Kidney (tissue), 14 donors: ENCODE results near the gene PPP1R14C. TPM values are rescaled to one million over a fixed set of nuclear protein-coding genes. Genes with fewer than 3 reads are reported as not detected.
"Not testable (repeated sequence)": the region's sequence is repeated elsewhere in the genome, so short reads cannot be mapped to it uniquely, and the experiment has no call there.

Source experiments
- DNase-seq, 5 donors: peaks; one replicate each; pipeline ENCODE4 v3.0.0-alpha.2; 2013 to 2020
- FAIRE-seq: peaks from 2 replicates; lab custom pipeline; 2012; peaks lifted over from hg19 to GRCh38; lab: Jason Lieb, UNC
- H3K27ac ChIP-seq, 2 donors: one replicate each; pipeline ENCODE4 v1.7.0; 2013; ENCODE audit warnings: low read depth in 2 of 2, low read length in 2 of 2, inconsistent platforms in 1 of 2
- H3K27me3 ChIP-seq: one replicate; pipeline ENCODE4 v1.7.1; 2013; ENCODE audit warnings: low read length, inconsistent platforms; ENCODE audit not compliant: control insufficient read depth, insufficient read depth
- H3K36me3 ChIP-seq, 3 donors: one replicate each; pipeline versions ENCODE4 v1.7.0 to v1.7.1; 2013; ENCODE audit warnings: low read length in 3 of 3, control low read depth in 1 of 3, inconsistent platforms in 1 of 3; ENCODE audit not compliant: insufficient read depth in 3 of 3, control insufficient read depth in 2 of 3
- H3K4me1 ChIP-seq, 3 donors: one replicate each; pipeline versions ENCODE4 v1.7.0 to v1.7.1; 2013; ENCODE audit warnings: low read length in 3 of 3, inconsistent platforms in 1 of 3, low read depth in 1 of 3; ENCODE audit not compliant: control insufficient read depth in 2 of 3, insufficient read depth in 2 of 3
- H3K4me3 ChIP-seq, 3 donors: one replicate each; pipeline versions ENCODE4 v1.7.0 to v1.8.1; 2013; ENCODE audit warnings: low read length in 3 of 3, control low read depth in 1 of 3, inconsistent platforms in 1 of 3
- H3K9ac ChIP-seq, 3 donors: one replicate each; pipeline versions ENCODE4 v1.7.0 to v1.7.1; 2013; ENCODE audit warnings: low read length in 3 of 3, control low read depth in 1 of 3, inconsistent platforms in 1 of 3
- H3K9me3 ChIP-seq, 3 donors: one replicate each; pipeline versions ENCODE4 v1.7.0 to v1.7.1; 2013; ENCODE audit warnings: low read length in 3 of 3, control low read depth in 1 of 3, inconsistent platforms in 1 of 3; ENCODE audit not compliant: control insufficient read depth in 2 of 3, insufficient read depth in 1 of 3
- CTCF ChIP-seq: IDR thresholded peaks from 3 replicates; pipeline ENCODE4 v1.5.1; 2012; ENCODE audit warnings: mild to moderate bottlenecking, moderate library complexity, borderline replicate concordance; ENCODE audit not compliant: insufficient read depth; ENCODE audit errors: extremely low read depth
- intact Hi-C: fragments of 100-400 bp; cut with DNase I; formaldehyde crosslinking; loops from one replicate; pipeline ENCODE4 v1.11.1; 2022
- polyA plus RNA-seq: library from polyadenylated mRNA; stranded (reverse); fragments of 350-450 nt; fragmentation: Illumina TruSeq; extraction: RNeasy Lipid Tissue Mini Kit (QIAGEN cat#74804); gene quantifications from one replicate; pipeline ENCODE4 v1.2.3, GENCODE V29; 2014; ENCODE audit warnings: low read depth, low replicate concordance; ENCODE audit not compliant: insufficient read depth
- total RNA-seq: library from RNA; stranded (reverse); fragmentation: NEBNext Ultra II Directional; extraction: Animal tissue kit (Norgen Biotek cat#: 25700); gene quantifications from one replicate; pipeline ENCODE4 v1.2.1, GENCODE V29; 2021
- donor health status: control.
- donor health status: control.
- donor health status: control.
- donor health status: control.
- donor health status: control.
- donor health status: DM: yes; HTN: yes; CAD: no.
- donor health status: Normal renal cell carcinoma (clear cell type).

The PPP1R14C gene
- total and polyA plus RNA-seq, 2 donors from 2014 or later = 6.5 to 15.8 TPM

- no peak overlapping the region for H3K9ac ChIP-seq
- no peak overlapping the region for H3K4me3 ChIP-seq
- H3K36me3 ChIP-seq = no peaks in the 10 kb centered on the region
- no peak overlapping the region for H3K27ac ChIP-seq
- no peaks in the 10 kb centered on the region for H3K27me3 ChIP-seq
- peaks cover 0 to 8% (median 5%) of the 10 kb centered on the region in 3 donors for H3K4me1 ChIP-seq
- intact Hi-C loops = no loop called here
- TF ChIP-seq CTCF = no peak
- DNase-seq = no peak
- FAIRE-seq = no peak
- no peaks in the 10 kb centered on the region for H3K9me3 ChIP-seq
Observed at GRCh38 chr6:150238846-150239407, 96.1 kb downstream of the PPP1R14C start.

GRCh38 chr6:150241756-150242155 lies 98.9 kb downstream of the PPP1R14C start:
- H3K27ac ChIP-seq, DNase-seq, FAIRE-seq, H3K4me1 ChIP-seq, H3K9ac ChIP-seq, H3K9me3 ChIP-seq, intact Hi-C loops, H3K36me3 ChIP-seq, H3K4me3 ChIP-seq, H3K27me3 ChIP-seq: not testable (repeated sequence)

- Histone ChIP-seq H3K4me3 (no peak overlapping the region), H3K27me3 (no peaks in the 10 kb centered on the region), H3K4me1 (peaks cover 0 to 2% (median 0%) of the 10 kb centered on the region in 3 donors), H3K36me3 (no peaks in the 10 kb centered on the region), H3K9ac (no peak overlapping the region), H3K9me3 (no peaks in the 10 kb centered on the region), H3K27ac (no peak overlapping the region)
- no peak for TF ChIP-seq CTCF
- intact Hi-C loops = no loop called here
- no peak for FAIRE-seq
- DNase-seq = no peak
Observed at GRCh38 chr6:150243620-150244314, 100.9 kb downstream of the PPP1R14C start.

GRCh38 chr6:150245148-150245935 lies 102.5 kb downstream of the PPP1R14C start:
- H3K9me3 ChIP-seq = no peaks in the 10 kb centered on the region
- DNase-seq = peak in 2 of 5 donors; percentile 21 to 25
- no peak for TF ChIP-seq CTCF
- no peak for FAIRE-seq
- no peaks in the 10 kb centered on the region for H3K27me3 ChIP-seq
- no peak overlapping the region for H3K9ac ChIP-seq
- H3K4me1 ChIP-seq = no peaks in the 10 kb centered on the region
- H3K36me3 ChIP-seq = no peaks in the 10 kb centered on the region
- H3K4me3 ChIP-seq = no peak overlapping the region
- H3K27ac ChIP-seq = no peak overlapping the region
- intact Hi-C loops = no loop called here
